Activated naive CD8-positive, alpha-beta T cell treated with anti-CD3 and anti-CD28 coated beads, Interleukin-2, amount 10 ng/mL, durations not matched to agents 7 days and 5 days (primary cell): Measurements from ENCODE around the gene TGM2. TPM values are rescaled to one million over a fixed set of nuclear protein-coding genes. Genes with fewer than 3 reads are reported as not detected.

Experiments
- ATAC-seq: fragments of 150-1000 bp; cut with Tn5 transposase; one replicate; pipeline ENCODE4 v1.10.0; 2021; ENCODE audit warnings: low read depth, moderate library complexity
- POLR2A ChIA-PET: fragments of 350-600 bp; sonication (Branson Sonifier 250); formaldehyde crosslinking; loops from one replicate; lab custom pipeline; 2021; ENCODE audit warnings: antibody characterized with exemption; lab: Charles Lee
- DNase-seq: peaks from one replicate; pipeline ENCODE4 v3.0.0; 2021
- H3K27ac Mint-ChIP-seq: one replicate; pipeline ENCODE4 v1.8.0; 2022; ENCODE audit warnings: mild to moderate bottlenecking, mixed read lengths
- H3K27me3 Mint-ChIP-seq: one replicate; pipeline ENCODE4 v1.8.0; 2022; ENCODE audit warnings: mild to moderate bottlenecking, moderate library complexity, mixed read lengths
- H3K36me3 Mint-ChIP-seq: one replicate; pipeline ENCODE4 v1.8.0; 2021; ENCODE audit warnings: mild to moderate bottlenecking, mixed read lengths
- H3K4me1 Mint-ChIP-seq: one replicate; pipeline ENCODE4 v1.8.0; 2021; ENCODE audit warnings: mixed read lengths
- H3K4me3 Mint-ChIP-seq: one replicate; pipeline ENCODE4 v1.8.0; 2022; ENCODE audit warnings: mild to moderate bottlenecking, moderate library complexity, mixed read lengths
- H3K9me3 Mint-ChIP-seq: one replicate; pipeline ENCODE4 v1.8.0; 2021; ENCODE audit warnings: mixed read lengths
- total RNA-seq, 2 experiments: library from RNA; stranded (reverse); gene quantifications; one replicate each; pipeline ENCODE4 v1.2.3, GENCODE V29; 2021

The TGM2 gene
- under 1 TPM; 0.43 to 0.50 TPM for total RNA-seq

GRCh38 chr20:38165089-38165965 is at the start of gene TGM2:
Gene TGM2 (minus strand): TSS chr20:38165270. CDS start chr20:38165198, 72 bp downstream.
- POLR2A ChIA-PET, result no interaction called here
- Mint-ChIP-seq H3K27me3 (peaks cover 24% of the 10 kb centered on the region), H3K4me3 (peak within 1 kb of the TSS; percentile 33), H3K4me1 (peaks cover 23% of the 10 kb centered on the region), H3K36me3 (no peaks in the 10 kb centered on the region), H3K27ac (no peak within 1 kb of the TSS), H3K9me3 (no peaks in the 10 kb centered on the region)
- ATAC-seq (peak; percentile 80), DNase-seq (peak; percentile 74)

GRCh38 chr20:38214256-38215193 is 49.5 kb upstream of the TGM2 start:
- no peaks in the 10 kb centered on the region for H3K36me3 Mint-ChIP-seq
- H3K4me3 Mint-ChIP-seq, result no peak overlapping the region
- POLR2A ChIA-PET, result no interaction called here
- H3K4me1 Mint-ChIP-seq, result no peaks in the 10 kb centered on the region
- H3K27ac Mint-ChIP-seq, result no peak overlapping the region
- no peak for ATAC-seq
- no peak for DNase-seq
- H3K27me3 Mint-ChIP-seq, result peaks cover 9% of the 10 kb centered on the region
- H3K9me3 Mint-ChIP-seq, result no peaks in the 10 kb centered on the region

GRCh38 chr20:38213607-38213940 is 48.5 kb upstream of the TGM2 start:
- no peak overlapping the region for H3K4me3 Mint-ChIP-seq
- H3K9me3 Mint-ChIP-seq, result no peaks in the 10 kb centered on the region
- peaks cover 11% of the 10 kb centered on the region for H3K27me3 Mint-ChIP-seq
- DNase-seq, result no peak
- no peaks in the 10 kb centered on the region for H3K4me1 Mint-ChIP-seq
- POLR2A ChIA-PET, result no interaction called here
- no peak overlapping the region for H3K27ac Mint-ChIP-seq
- no peaks in the 10 kb centered on the region for H3K36me3 Mint-ChIP-seq
- ATAC-seq, result no peak

- no peaks in the 10 kb centered on the region for H3K4me1 Mint-ChIP-seq
- peaks cover 16% of the 10 kb centered on the region for H3K27me3 Mint-ChIP-seq
- DNase-seq (no peak), ATAC-seq (no peak)
- H3K27ac Mint-ChIP-seq, result no peak overlapping the region
- POLR2A ChIA-PET, result no interaction called here
- H3K4me3 Mint-ChIP-seq, result no peak overlapping the region
- H3K9me3 Mint-ChIP-seq, result no peaks in the 10 kb centered on the region
- H3K36me3 Mint-ChIP-seq, result no peaks in the 10 kb centered on the region
Observed at GRCh38 chr20:38212806-38213606, 47.9 kb upstream of the TGM2 start.

GRCh38 chr20:38211200-38212097 is 46.4 kb upstream of the TGM2 start:
- H3K9me3 Mint-ChIP-seq, result no peaks in the 10 kb centered on the region
- no peak overlapping the region for H3K4me3 Mint-ChIP-seq
- ATAC-seq (no peak), DNase-seq (no peak)
- POLR2A ChIA-PET, result no interaction called here
- H3K27me3 Mint-ChIP-seq, result peaks cover 20% of the 10 kb centered on the region
- H3K36me3 Mint-ChIP-seq, result no peaks in the 10 kb centered on the region
- no peaks in the 10 kb centered on the region for H3K4me1 Mint-ChIP-seq
- no peak overlapping the region for H3K27ac Mint-ChIP-seq

- no peaks in the 10 kb centered on the region for H3K4me1 Mint-ChIP-seq
- H3K36me3 Mint-ChIP-seq, result no peaks in the 10 kb centered on the region
- POLR2A ChIA-PET, result no interaction called here
- ATAC-seq, result no peak
- no peak for DNase-seq
- no peak overlapping the region for H3K4me3 Mint-ChIP-seq
- no peaks in the 10 kb centered on the region for H3K9me3 Mint-ChIP-seq
- peaks cover 24% of the 10 kb centered on the region for H3K27me3 Mint-ChIP-seq
- no peak overlapping the region for H3K27ac Mint-ChIP-seq
Observed at GRCh38 chr20:38210741-38211140, 45.7 kb upstream of the TGM2 start.

GRCh38 chr20:38209736-38210405 is 44.8 kb upstream of the TGM2 start:
- Mint-ChIP-seq H3K27ac (no peak overlapping the region), H3K4me1 (no peaks in the 10 kb centered on the region), H3K9me3 (no peaks in the 10 kb centered on the region), H3K36me3 (no peaks in the 10 kb centered on the region), H3K27me3 (peaks cover 28% of the 10 kb centered on the region), H3K4me3 (no peak overlapping the region)
- ATAC-seq (no peak), DNase-seq (no peak)
- POLR2A ChIA-PET, result no interaction called here

- Mint-ChIP-seq H3K4me3 (no peak overlapping the region), H3K27ac (no peak overlapping the region), H3K36me3 (no peaks in the 10 kb centered on the region), H3K9me3 (no peaks in the 10 kb centered on the region), H3K27me3 (peaks cover 32% of the 10 kb centered on the region), H3K4me1 (no peaks in the 10 kb centered on the region)
- ATAC-seq (no peak), DNase-seq (no peak)
- POLR2A ChIA-PET, result no interaction called here
Observed at GRCh38 chr20:38209054-38209675, 44.1 kb upstream of the TGM2 start.

- Mint-ChIP-seq H3K27me3 (peaks cover 33% of the 10 kb centered on the region), H3K27ac (no peak overlapping the region), H3K36me3 (no peaks in the 10 kb centered on the region), H3K4me1 (no peaks in the 10 kb centered on the region), H3K4me3 (no peak overlapping the region), H3K9me3 (no peaks in the 10 kb centered on the region)
- DNase-seq, result no peak
- ATAC-seq, result no peak
- POLR2A ChIA-PET, result no interaction called here
Observed at GRCh38 chr20:38208523-38208922, 43.5 kb upstream of the TGM2 start.

GRCh38 chr20:38208088-38208487 is 43.0 kb upstream of the TGM2 start:
- H3K4me3 Mint-ChIP-seq, result no peak overlapping the region
- DNase-seq (no peak), ATAC-seq (no peak)
- H3K27ac Mint-ChIP-seq, result no peak overlapping the region
- peaks cover 37% of the 10 kb centered on the region for H3K27me3 Mint-ChIP-seq
- H3K4me1 Mint-ChIP-seq, result no peaks in the 10 kb centered on the region
- POLR2A ChIA-PET, result no interaction called here
- no peaks in the 10 kb centered on the region for H3K36me3 Mint-ChIP-seq
- H3K9me3 Mint-ChIP-seq, result no peaks in the 10 kb centered on the region

- no peak overlapping the region for H3K27ac Mint-ChIP-seq
- H3K4me3 Mint-ChIP-seq, result no peak overlapping the region
- H3K36me3 Mint-ChIP-seq, result no peaks in the 10 kb centered on the region
- no peaks in the 10 kb centered on the region for H3K4me1 Mint-ChIP-seq
- H3K27me3 Mint-ChIP-seq, result peaks cover 37% of the 10 kb centered on the region
- no peak for ATAC-seq
- DNase-seq, result no peak
- POLR2A ChIA-PET, result no interaction called here
- H3K9me3 Mint-ChIP-seq, result no peaks in the 10 kb centered on the region
Observed at GRCh38 chr20:38207621-38208020, 42.6 kb upstream of the TGM2 start.

- no peaks in the 10 kb centered on the region for H3K9me3 Mint-ChIP-seq
- no peak overlapping the region for H3K27ac Mint-ChIP-seq
- ATAC-seq, result no peak
- POLR2A ChIA-PET, result no interaction called here
- no peak overlapping the region for H3K4me3 Mint-ChIP-seq
- peaks cover 35% of the 10 kb centered on the region for H3K27me3 Mint-ChIP-seq
- no peak for DNase-seq
- H3K4me1 Mint-ChIP-seq, result no peaks in the 10 kb centered on the region
- H3K36me3 Mint-ChIP-seq, result no peaks in the 10 kb centered on the region
Observed at GRCh38 chr20:38205001-38205400, 39.9 kb upstream of the TGM2 start.
